H1 (cell line): ENCODE measurements around the gene CCL25. TPM values are rescaled to one million over a fixed set of nuclear protein-coding genes. Genes with fewer than 3 reads are reported as not detected.

Source experiments
- CTCF ChIA-PET: fragments of 300-600 bp; sonication (Branson Sonifier 250); formaldehyde crosslinking; loops from one replicate; lab custom pipeline; 2021; ENCODE audit not compliant: partially characterized antibody; lab: Charles Lee
- POLR2A ChIA-PET: fragments of 300-600 bp; sonication (Branson Sonifier 250); formaldehyde crosslinking; loops from one replicate; lab custom pipeline; 2021; ENCODE audit warnings: inconsistent platforms; ENCODE audit not compliant: partially characterized antibody; lab: Charles Lee
- DNase-seq, 2 experiments: peaks; one replicate each; pipeline versions ENCODE4 v3.0.0 to v3.0.0-alpha.2; 2010 to 2022; ENCODE audit warnings: low spot score in 2 of 2, low read depth in 1 of 2, mixed read lengths in 1 of 2
- FAIRE-seq: peaks from 2 replicates; lab custom pipeline; 2011; peaks lifted over from hg19 to GRCh38; lab: Jason Lieb, UNC
- H2AFZ ChIP-seq: 2 replicates; pipeline ENCODE4 v1.8.1; 2012; ENCODE audit warnings: low read length, inconsistent platforms
- H2AK5ac ChIP-seq: 2 replicates; pipeline ENCODE4 v1.6.1; 2013; ENCODE audit warnings: low read depth, low read length
- H2BK120ac ChIP-seq: replicated peaks from 2 replicates; pipeline ENCODE3; 2013; ENCODE audit warnings: low read depth, low read length, inconsistent platforms
- H2BK12ac ChIP-seq: 2 replicates; pipeline ENCODE4 v1.6.1; 2013; ENCODE audit warnings: low read depth, low read length
- H2BK15ac ChIP-seq: 2 replicates; pipeline ENCODE4 v1.6.1; 2013; ENCODE audit warnings: low read length
- H2BK20ac ChIP-seq: 2 replicates; pipeline ENCODE4 v1.6.1; 2013; ENCODE audit warnings: low read length
- H2BK5ac ChIP-seq: 2 replicates; pipeline ENCODE4 v1.6.1; 2013; ENCODE audit warnings: low read depth, low read length
- H3K14ac ChIP-seq: 2 replicates; pipeline ENCODE4 v1.6.1; 2013; ENCODE audit warnings: inconsistent platforms; ENCODE audit not compliant: insufficient read length
- H3K18ac ChIP-seq: 2 replicates; pipeline ENCODE4 v1.6.1; 2013; ENCODE audit warnings: low read length; ENCODE audit errors: extremely low read depth
- H3K23ac ChIP-seq: 2 replicates; pipeline ENCODE4 v1.6.1; 2013; ENCODE audit warnings: inconsistent platforms; ENCODE audit not compliant: insufficient read length
- H3K23me2 ChIP-seq: 2 replicates; pipeline ENCODE4 v1.6.1; 2013; ENCODE audit warnings: low read depth, low read length
- H3K27ac ChIP-seq: 2 replicates; pipeline ENCODE4 v1.6.1; 2011; ENCODE audit warnings: low read depth, low read length, inconsistent platforms
- H3K27me3 ChIP-seq, 4 experiments: replicated peaks in 1 of 4; 1 replicate in 1 of 4; 2 replicates in 3 of 4; pipeline versions ENCODE4 v1.6.1 to v1.8.1; 2011 to 2013; ENCODE audit warnings: low read length in 3 of 4, mild to moderate bottlenecking in 3 of 4, inconsistent platforms in 2 of 4, mixed read lengths in 2 of 4, moderate library complexity in 1 of 4; ENCODE audit not compliant: control insufficient read depth in 3 of 4, insufficient read depth in 3 of 4; ENCODE audit errors: extremely low read depth in 1 of 4
- H3K36me3 ChIP-seq, 4 experiments: 2 replicates each; pipeline versions ENCODE4 v1.6.1 to v1.8.1; 2011 to 2013; ENCODE audit warnings: mild to moderate bottlenecking in 4 of 4, low read length in 3 of 4, moderate library complexity in 2 of 4, control low read depth in 1 of 4, inconsistent platforms in 1 of 4; ENCODE audit not compliant: insufficient read depth in 4 of 4, control insufficient read depth in 2 of 4
- H3K4ac ChIP-seq: replicated peaks from 2 replicates; pipeline ENCODE3; 2013; ENCODE audit warnings: low read length, low read depth, mixed read lengths, inconsistent platforms; ENCODE audit not compliant: insufficient read length
- H3K4me1 ChIP-seq, 4 experiments: replicated peaks in 1 of 4; 1 replicate in 1 of 4; 2 replicates in 3 of 4; pipeline versions ENCODE4 v1.6.1 to v1.8.1; 2011 to 2013; ENCODE audit warnings: low read length in 3 of 4, inconsistent platforms in 2 of 4, mixed read lengths in 1 of 4; ENCODE audit not compliant: insufficient read depth in 4 of 4, control insufficient read depth in 3 of 4
- H3K4me2 ChIP-seq, 2 experiments: 2 replicates each; pipeline versions ENCODE4 v1.6.1 to v1.8.1; 2011 to 2013; ENCODE audit warnings: low read depth in 2 of 2, low read length in 2 of 2, control low read depth in 1 of 2, inconsistent platforms in 1 of 2, mild to moderate bottlenecking in 1 of 2; ENCODE audit not compliant: insufficient read depth in 1 of 2
- H3K4me3 ChIP-seq, 4 experiments: fragments of 200-600, 300-600 bp in 1 of 4; sonication (generic), shearing (Covaris generic), sonication (Bioruptor Twin) in 1 of 4; 2 replicates each; pipeline versions ENCODE4 v1.5.1 to v1.8.1; 2011 to 2016; ENCODE audit warnings: low read length in 4 of 4, low read depth in 3 of 4, control low read depth in 2 of 4, inconsistent platforms in 2 of 4, mild to moderate bottlenecking in 2 of 4, mixed read lengths in 1 of 4, moderate library complexity in 1 of 4; ENCODE audit not compliant: insufficient read depth in 2 of 4; ENCODE audit errors: extremely low read depth in 1 of 4
- H3K56ac ChIP-seq: replicated peaks from 2 replicates; pipeline ENCODE3; 2013; ENCODE audit warnings: low read depth, mild to moderate bottlenecking, mixed read lengths, low read length, inconsistent platforms; ENCODE audit not compliant: insufficient read length
- H3K79me1 ChIP-seq: 2 replicates; pipeline ENCODE4 v1.6.1; 2013; ENCODE audit warnings: low read depth, low read length, control low read depth
- H3K79me2 ChIP-seq, 2 experiments: 2 replicates each; pipeline versions ENCODE4 v1.6.1 to v1.8.1; 2012 to 2013; ENCODE audit warnings: low read length in 2 of 2, mild to moderate bottlenecking in 2 of 2, inconsistent platforms in 1 of 2; ENCODE audit not compliant: insufficient read depth in 2 of 2, control insufficient read depth in 1 of 2
- H3K9ac ChIP-seq, 4 experiments: replicated peaks in 1 of 4; 1 replicate in 1 of 4; 2 replicates in 3 of 4; pipeline versions ENCODE4 v1.6.1 to v1.8.1; 2011 to 2013; ENCODE audit warnings: low read depth in 3 of 4, low read length in 3 of 4, control low read depth in 2 of 4, mild to moderate bottlenecking in 2 of 4, moderate library complexity in 2 of 4, inconsistent platforms in 1 of 4; ENCODE audit errors: extremely low read depth in 1 of 4
- H3K9me3 ChIP-seq, 2 experiments: 2 replicates each; pipeline versions ENCODE4 v1.6.1 to v1.8.1; 2012 to 2013; ENCODE audit warnings: mild to moderate bottlenecking in 2 of 2, moderate library complexity in 2 of 2, control low read depth in 1 of 2, inconsistent platforms in 1 of 2, low read depth in 1 of 2, low read length in 1 of 2, mixed read lengths in 1 of 2; ENCODE audit not compliant: insufficient read depth in 2 of 2
- H4K20me1 ChIP-seq, 2 experiments: replicated peaks in 1 of 2; 2 replicates each; pipeline versions ENCODE3 to v1.8.1; 2011 to 2013; ENCODE audit warnings: inconsistent platforms in 2 of 2, low read length in 2 of 2, mild to moderate bottlenecking in 1 of 2; ENCODE audit not compliant: insufficient read depth in 2 of 2, control insufficient read depth in 1 of 2
- H4K5ac ChIP-seq: 2 replicates; pipeline ENCODE4 v1.6.1; 2013; ENCODE audit warnings: low read length, low read depth, mixed read lengths, inconsistent platforms; ENCODE audit not compliant: insufficient read length
- H4K8ac ChIP-seq: 2 replicates; pipeline ENCODE4 v1.8.0; 2013; ENCODE audit warnings: mild to moderate bottlenecking, moderate library complexity, low read length, inconsistent platforms; ENCODE audit not compliant: insufficient read depth; ENCODE audit errors: extremely low read depth
- H4K91ac ChIP-seq: replicated peaks from 2 replicates; pipeline ENCODE3; 2013; ENCODE audit warnings: low read length, mixed read lengths, inconsistent platforms; ENCODE audit not compliant: insufficient read length
- BCL11A ChIP-seq, 2 experiments: IDR thresholded peaks; one replicate each; pipeline ENCODE4 v1.6.1; 2011; ENCODE audit warnings: low read depth in 2 of 2, low read length in 2 of 2, mild to moderate bottlenecking in 2 of 2
- BRCA1 ChIP-seq: IDR thresholded peaks from 2 replicates; pipeline ENCODE4 v1.6.1; 2012; ENCODE audit warnings: low read depth, low read length, improper control_type of control experiment
- CEBPB ChIP-seq: IDR thresholded peaks from 2 replicates; pipeline ENCODE4 v1.6.1; 2012; ENCODE audit warnings: low read depth, low read length
- EGR1 ChIP-seq: IDR thresholded peaks from 2 replicates; pipeline ENCODE4 v1.6.1; 2011; ENCODE audit warnings: low read depth, low read length, borderline replicate concordance
- KDM4A ChIP-seq: IDR thresholded peaks from one replicate; pipeline ENCODE4 v1.7.1; 2012; ENCODE audit warnings: low read depth, mild to moderate bottlenecking, moderate library complexity, low read length, inconsistent platforms; ENCODE audit not compliant: severe bottlenecking
- KDM5A ChIP-seq: fragments of 200-600 bp; IDR thresholded peaks from 2 replicates; pipeline ENCODE4 v1.7.1; 2012; ENCODE audit warnings: mild to moderate bottlenecking, low read length, inconsistent platforms, mixed read lengths
- NANOG ChIP-seq: IDR thresholded peaks from 2 replicates; pipeline ENCODE4 v1.6.1; 2011; ENCODE audit warnings: low read length, low read depth, mild to moderate bottlenecking, inconsistent platforms; ENCODE audit not compliant: insufficient read depth, poor library complexity, severe bottlenecking
- RAD21 ChIP-seq, 2 experiments: IDR thresholded peaks in 1 of 2; conservative IDR thresholded peaks in 1 of 2; 2 replicates each; pipeline ENCODE4 v1.6.1; 2011; ENCODE audit warnings: low read depth in 2 of 2, low read length in 2 of 2, improper control_type of control experiment in 1 of 2, inconsistent platforms in 1 of 2, mild to moderate bottlenecking in 1 of 2, moderate library complexity in 1 of 2
- RFX5 ChIP-seq: IDR thresholded peaks from 2 replicates; pipeline ENCODE4 v1.6.1; 2011; ENCODE audit warnings: low read depth, low read length, improper control_type of control experiment, borderline replicate concordance
- RNF2 ChIP-seq: fragments of 200-900, 300-1000 bp; sonication (generic); IDR thresholded peaks from 2 replicates; pipeline ENCODE4 v1.7.1; 2016; ENCODE audit warnings: borderline replicate concordance, low read depth, mild to moderate bottlenecking, antibody characterized with exemption, low read length; ENCODE audit not compliant: poor library complexity, severe bottlenecking; ENCODE audit errors: missing control alignments
- RXRA ChIP-seq: IDR thresholded peaks from 2 replicates; pipeline ENCODE4 v1.6.1; 2011; ENCODE audit warnings: low read depth, mild to moderate bottlenecking, low read length, moderate library complexity; ENCODE audit not compliant: insufficient read depth
- SIX5 ChIP-seq: IDR thresholded peaks from 2 replicates; pipeline ENCODE4 v1.6.1; 2011; ENCODE audit warnings: mild to moderate bottlenecking, low read depth, low read length
- WGBS, 2 experiments: shearing (Covaris generic) in 1 of 2; methylation state at CpG; one replicate each; pipeline versions ENCODE4 v1.1.6 to v1.1.7; 2013 to 2015; ENCODE audit warnings: low lambda C conversion rate in 2 of 2, mixed read lengths in 2 of 2, inconsistent platforms in 1 of 2, low coverage in 1 of 2, missing lambda C conversion rate in 1 of 2; ENCODE audit not compliant: insufficient replicate concordance in 2 of 2, insufficient coverage in 1 of 2, insufficient read length in 1 of 2; ENCODE audit errors: extremely low coverage in 1 of 2, missing lambda C conversion rate in 1 of 2; 5-methylcytosine and 5-hydroxymethylcytosine counted together
- polyA plus RNA-seq, 7 experiments: library from polyadenylated mRNA; depleted of rRNA in 3 of 7; stranded (reverse) in 5 of 7; unstranded in 2 of 7; fragments of >200 nt in 5 of 7; fragments of 200-250 nt in 2 of 7; gene quantifications; 1 replicate in 5 of 7; 2 replicates in 1 of 7; 4 replicates in 1 of 7; pipeline versions ENCODE4 v1.2.1 to v1.2.3, GENCODE V29; 2011 to 2013; ENCODE audit warnings: missing spikeins in 2 of 7, mixed read lengths in 2 of 7
- total RNA-seq: library from RNA; stranded (reverse); fragmentation: NEBNext Ultra II Directional; extraction: Animal tissue kit (Norgen Biotek cat#: 25700); gene quantifications from 2 replicates; pipeline ENCODE4 v1.2.1, GENCODE V29; 2021

The CCL25 gene
- total and polyA plus RNA-seq, 2 of the 8 experiments (the other 6 are each of a cell fraction or from before 2014, with no cell fraction given) = 0.59 TPM; not detected in 1

DNA sequence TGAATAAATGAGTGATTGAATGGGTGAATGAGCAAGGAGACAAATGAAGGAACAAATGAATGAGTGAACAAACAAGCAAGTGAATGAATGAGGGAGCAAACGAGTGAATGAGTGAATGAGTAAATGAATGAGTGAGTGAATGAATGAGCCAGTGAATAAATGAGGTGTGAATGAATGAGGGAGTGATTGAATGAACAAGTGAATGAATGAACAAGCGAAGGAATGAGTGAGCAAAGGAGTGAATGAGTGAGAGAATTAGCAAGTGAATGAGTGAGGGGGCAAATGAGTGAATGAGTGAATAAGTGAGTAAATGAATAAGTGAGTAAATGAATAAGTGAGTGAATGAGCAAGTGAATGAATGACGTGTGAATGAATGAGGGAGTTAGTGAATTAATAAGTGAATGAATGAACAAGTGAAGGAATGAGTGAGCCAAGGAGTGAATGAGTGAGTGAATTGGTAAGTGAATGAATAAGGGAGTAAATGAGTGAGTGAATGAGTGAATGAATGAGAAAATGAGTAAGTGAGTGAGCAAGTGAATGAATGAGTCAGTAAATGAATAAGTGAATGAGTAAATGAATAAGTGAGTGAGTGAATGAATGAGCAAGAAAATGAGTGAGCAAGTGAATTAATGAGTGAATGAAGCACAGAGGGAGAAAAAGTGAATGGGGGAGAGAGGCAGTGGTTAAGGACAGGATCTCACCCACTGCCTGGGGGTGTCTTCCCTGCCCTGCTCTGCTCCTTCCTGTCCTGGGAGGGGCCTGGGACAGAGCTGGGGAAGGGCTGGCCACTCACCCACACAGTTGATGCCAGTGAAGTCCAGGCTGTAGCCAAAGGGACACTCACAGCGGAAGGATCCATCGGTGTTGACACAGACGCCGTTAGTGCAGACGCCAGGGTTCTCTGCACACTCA is 36.4 kb downstream of the CCL25 start:
- Histone ChIP-seq H3K36me3 (peaks cover 18 to 47% (median 39%) of the 10 kb centered on the region in 4 experiments), H3K27ac (no peak overlapping the region), H3K9me3 (no peaks in the 10 kb centered on the region), H4K20me1 (peaks cover 0 to 2% of the 10 kb centered on the region in 2 experiments), H4K8ac (no peak overlapping the region), H2BK15ac (no peak overlapping the region), H2AK5ac (no peak overlapping the region), H3K27me3 (no peaks in the 10 kb centered on the region), H4K5ac (no peak overlapping the region), H2AFZ (no peak overlapping the region), H3K79me2 (no peaks in the 10 kb centered on the region), H2BK20ac (no peak overlapping the region), H3K4me2 (no peak overlapping the region), H3K79me1 (no peaks in the 10 kb centered on the region; the same call in 1 of the 2 replicates), H2BK5ac (no peak overlapping the region), H3K56ac (no peak overlapping the region), H3K18ac (no peak overlapping the region), H3K4me3 (no peak overlapping the region), H3K23me2 (peaks cover 5% of the 10 kb centered on the region; the same call in 1 of the 2 replicates), H3K4me1 (no peaks in the 10 kb centered on the region; a peak in 1 of 7 replicates), H3K9ac (no peak overlapping the region), H3K14ac (no peak overlapping the region), H2BK12ac (no peak overlapping the region), H3K23ac (no peak overlapping the region), H3K4ac (no peak overlapping the region), H2BK120ac (no peak overlapping the region), H4K91ac (no peak overlapping the region)
- WGBS, 2 experiments = 92 to 100% methylated on average over 1 to 8 of the region's 8 CpGs
- POLR2A ChIA-PET = no interaction called here
- no peak for FAIRE-seq
- CTCF ChIA-PET = no interaction called here
- no peak for DNase-seq
- TF ChIP-seq CEBPB (no peak), RNF2 (no peak), BCL11A (IDR thresholded peaks at IDR 0.05; ENCODE audit: low read depth in 2 of 2, low read length in 2 of 2) (no peak), RAD21 (IDR thresholded peaks at IDR 0.05 in 1 of 2, conservative IDR thresholded peaks at IDR 0.05 in 1 of 2; ENCODE audit: low read depth in 2 of 2, low read length in 2 of 2) (no peak), KDM5A (no peak), KDM4A (no peak), NANOG (no peak), EGR1 (no peak), BRCA1 (no peak), RXRA (no peak), RFX5 (no peak), SIX5 (no peak)
